ENCODE data around the gene RHBDL1.

- TF ChIP-seq EZH2phosphoT487 (IDR thresholded peaks at IDR 0.05; ENCODE audit: borderline replicate concordance, low read length) (no peak), CTCF (IDR thresholded peaks at IDR 0.05; ENCODE audit: low read depth, low read length, poor library complexity, severe bottlenecking) (no peak)
These were observed 50.2 kb downstream of the RHBDL1 start for GRCh38 chr16:725463-726187.
